GM18499 (cell line): Measurements from ENCODE around the gene L3MBTL4.
"Not testable (repeated sequence)": the region's sequence is repeated elsewhere in the genome, so short reads cannot be mapped to it uniquely, and the experiment has no call there.

Source experiments
- ATAC-seq: cut with Tn5 transposase; IDR thresholded peaks from one replicate; pipeline ENCODE4 v1.9.1; 2021; ENCODE audit warnings: moderate number of reproducible peaks; ENCODE audit not compliant: insufficient read depth, unreplicated experiment

L3MBTL4 gene

GRCh38 chr18:6058941-6059340 is 355.8 kb downstream of the L3MBTL4 start:
- ATAC-seq = no peak

- ATAC-seq = no peak
These were observed 357.1 kb downstream of the L3MBTL4 start for GRCh38 chr18:6057604-6058003.

GRCh38 chr18:6056171-6056910 is 358.4 kb downstream of the L3MBTL4 start:
- ATAC-seq = no peak

GRCh38 chr18:6055711-6056110 is 359.0 kb downstream of the L3MBTL4 start:
- ATAC-seq = no peak

- no peak for ATAC-seq
These were observed 360.4 kb downstream of the L3MBTL4 start for GRCh38 chr18:6054256-6054842.

GRCh38 chr18:6052449-6052913 is 362.2 kb downstream of the L3MBTL4 start:
- no peak for ATAC-seq

- not testable (repeated sequence) for ATAC-seq
These were observed 367.1 kb downstream of the L3MBTL4 start for GRCh38 chr18:6047596-6047995.

GRCh38 chr18:6044773-6045172 is 369.9 kb downstream of the L3MBTL4 start:
- no peak for ATAC-seq

GRCh38 chr18:6044319-6044718 is 370.4 kb downstream of the L3MBTL4 start:
- no peak for ATAC-seq

GRCh38 chr18:6039055-6039454 is 375.7 kb downstream of the L3MBTL4 start:
- no peak for ATAC-seq

- no peak for ATAC-seq
These were observed 383.3 kb downstream of the L3MBTL4 start for GRCh38 chr18:6031442-6031841.

- ATAC-seq = no peak
These were observed 383.7 kb downstream of the L3MBTL4 start for GRCh38 chr18:6031002-6031401.

GRCh38 chr18:6024745-6025248 is 389.9 kb downstream of the L3MBTL4 start:
- no peak for ATAC-seq

- no peak for ATAC-seq
These were observed 391.2 kb downstream of the L3MBTL4 start for GRCh38 chr18:6023551-6023950.

GRCh38 chr18:6022845-6023244 is 391.9 kb downstream of the L3MBTL4 start:
- ATAC-seq = no peak

GRCh38 chr18:6022074-6022444 is 392.7 kb downstream of the L3MBTL4 start:
- peak; percentile 68 for ATAC-seq

GRCh38 chr18:6021306-6022073 is 393.2 kb downstream of the L3MBTL4 start:
- peak; percentile 7 for ATAC-seq

GRCh38 chr18:6018671-6019070 is 396.0 kb downstream of the L3MBTL4 start:
- ATAC-seq = no peak

- no peak for ATAC-seq
These were observed 397.5 kb downstream of the L3MBTL4 start for GRCh38 chr18:6017171-6017570.

GRCh38 chr18:6015364-6015763 is 399.3 kb downstream of the L3MBTL4 start:
- ATAC-seq = no peak

GRCh38 chr18:6013171-6013810 is 401.4 kb downstream of the L3MBTL4 start:
- ATAC-seq = no peak
